HepG2 (cell line): ENCODE data around the gene HCFC1R1. TPM values are rescaled to one million over a fixed set of nuclear protein-coding genes. Genes with fewer than 3 reads are reported as not detected.

Source experiments
- CBX1 ChIP-seq: IDR thresholded peaks from one replicate; pipeline ENCODE4 v1.6.1; 2016; ENCODE audit warnings: antibody characterized with exemption, low read depth
- CCAR2 ChIP-seq: fragments of 200-400 bp; formaldehyde crosslinking; optimal IDR thresholded peaks from 2 replicates; pipeline ENCODE3; 2018; ENCODE audit warnings: low read depth, mild to moderate bottlenecking, low read length, moderate library complexity
- DDIT3 ChIP-seq: sonication (generic); formaldehyde crosslinking; IDR thresholded peaks from 2 replicates; pipeline ENCODE4 v1.4.0; 2020; ENCODE audit warnings: mild to moderate bottlenecking, missing genetic modification reagents
- FOXP1 ChIP-seq, 2 experiments: fragments of 450-650 bp in 1 of 2; IDR thresholded peaks; 2 replicates each; pipeline ENCODE4 v1.6.1; 2017 to 2018; ENCODE audit warnings: antibody characterized with exemption in 1 of 2
- GATAD2A ChIP-seq: IDR thresholded peaks from 2 replicates; pipeline ENCODE4 v1.6.1; 2016
- HCFC1 ChIP-seq: fragments of 150-350 bp; IDR thresholded peaks from 2 replicates; pipeline ENCODE4 v1.6.1; 2014; ENCODE audit warnings: low read depth, low read length
- ISX ChIP-seq: sonication (generic); formaldehyde crosslinking; conservative IDR thresholded peaks from 2 replicates; pipeline ENCODE4 v1.5.0; 2020; ENCODE audit warnings: missing genetic modification reagents
- KLF16 ChIP-seq, 2 experiments: sonication (generic) in 1 of 2; formaldehyde crosslinking in 1 of 2; IDR thresholded peaks; 2 replicates each; pipeline versions ENCODE4 v1.6.1 to v1.8.0; 2016 to 2023; ENCODE audit warnings: missing genetic modification reagents in 2 of 2, missing compliant biosample characterization in 1 of 2
- MIER3 ChIP-seq: IDR thresholded peaks from 2 replicates; pipeline ENCODE4 v1.6.1; 2016; ENCODE audit warnings: missing compliant biosample characterization, borderline replicate concordance
- MTA3 ChIP-seq: sonication (generic); formaldehyde crosslinking; IDR thresholded peaks from 2 replicates; pipeline ENCODE4 v1.4.0; 2020; ENCODE audit warnings: missing genetic modification reagents
- NCOA5 ChIP-seq: sonication (generic); formaldehyde crosslinking; IDR thresholded peaks from 2 replicates; pipeline ENCODE4 v1.4.0; 2020; ENCODE audit warnings: missing genetic modification reagents
- NFIB ChIP-seq: sonication (generic); formaldehyde crosslinking; IDR thresholded peaks from 2 replicates; pipeline ENCODE4 v1.9.0; 2021; ENCODE audit warnings: missing genetic modification reagents, mild to moderate bottlenecking, borderline replicate concordance
- PCBP1 ChIP-seq: fragments of 200-400 bp; formaldehyde crosslinking; IDR thresholded peaks from 2 replicates; pipeline ENCODE4 v1.6.1; 2017; ENCODE audit warnings: mild to moderate bottlenecking, low read depth, low read length, borderline replicate concordance
- RXRA ChIP-seq: sonication (generic); formaldehyde crosslinking; IDR thresholded peaks from 2 replicates; pipeline ENCODE4 v1.5.1; 2020; ENCODE audit warnings: missing genetic modification reagents
- ZBTB20 ChIP-seq: sonication (generic); formaldehyde crosslinking; IDR thresholded peaks from 2 replicates; pipeline ENCODE4 v1.8.1; 2023; ENCODE audit warnings: missing genetic modification reagents, low read depth, mild to moderate bottlenecking, borderline replicate concordance
- ZNF207 ChIP-seq: fragments of 450-650 bp; IDR thresholded peaks from 2 replicates; pipeline ENCODE4 v1.6.1; 2016; ENCODE audit warnings: antibody characterized with exemption, borderline replicate concordance
- ZNF513 ChIP-seq: sonication (generic); formaldehyde crosslinking; conservative IDR thresholded peaks from 2 replicates; pipeline ENCODE4 v1.5.0; 2020; ENCODE audit warnings: missing genetic modification reagents
- ZNF781 ChIP-seq: sonication (generic); formaldehyde crosslinking; IDR thresholded peaks from 2 replicates; pipeline ENCODE4 v1.5.1; 2020; ENCODE audit warnings: borderline replicate concordance, mild to moderate bottlenecking, missing genetic modification reagents; ENCODE audit errors: not compliant biosample characterization
- ZNF790 ChIP-seq: sonication (generic); formaldehyde crosslinking; IDR thresholded peaks from 2 replicates; pipeline ENCODE4 v1.8.0; 2022; ENCODE audit warnings: missing genetic modification reagents, mild to moderate bottlenecking, borderline replicate concordance
- ZSCAN22 ChIP-seq: sonication (generic); formaldehyde crosslinking; IDR thresholded peaks from 2 replicates; pipeline ENCODE4 v1.4.0; 2020; ENCODE audit warnings: mild to moderate bottlenecking, missing genetic modification reagents
- polyA plus RNA-seq, 8 experiments: library from polyadenylated mRNA; depleted of rRNA in 3 of 8; stranded (reverse) in 7 of 8; unstranded in 1 of 8; fragments of >200 nt; fragmentation: Illumina TruSeq in 4 of 8; extraction: Trizol in 4 of 8; gene quantifications; 2 replicates each; pipeline versions ENCODE4 v1.2.1 to v1.2.3, GENCODE V29; 2011 to 2016; ENCODE audit warnings: low read depth in 4 of 8, missing spikeins in 1 of 8, mixed read lengths in 1 of 8; ENCODE audit not compliant: insufficient read depth in 1 of 8
- total RNA-seq, 5 experiments: library from RNA; depleted of rRNA; stranded (reverse); fragments of >200 nt; fragmentation: Illumina TruSeq; extraction: Trizol; gene quantifications; 2 replicates each; pipeline ENCODE4 v1.2.3, GENCODE V29; 2016; ENCODE audit warnings: low read depth in 1 of 5
- TF ChIP-seq, protein P1 (sequence below): sonication (generic); formaldehyde crosslinking; IDR thresholded peaks from one replicate; pipeline ENCODE4 v1.5.1; 2020; ENCODE audit warnings: mild to moderate bottlenecking, missing genetic modification reagents; ENCODE audit errors: not compliant biosample characterization

Gene HCFC1R1
- total and polyA plus RNA-seq, 2 of the 13 experiments (the other 11 are each of a cell fraction or from before 2014, with no cell fraction given): 13.8 to 16.1 TPM

- TF ChIP-seq ZNF207: no peak
- TF ChIP-seq FOXP1 (IDR thresholded peaks at IDR 0.05): no peak
- no peak for TF ChIP-seq FOXP1 (CRISPR knock-in tag; IDR thresholded peaks at IDR 0.05)
- TF ChIP-seq RXRA: no peak
- peak; percentile 26; the same call in 1 of the 2 replicates for TF ChIP-seq MIER3 (CRISPR knock-in tag)
- no peak for TF ChIP-seq ZNF781
- TF ChIP-seq, protein P1, sequence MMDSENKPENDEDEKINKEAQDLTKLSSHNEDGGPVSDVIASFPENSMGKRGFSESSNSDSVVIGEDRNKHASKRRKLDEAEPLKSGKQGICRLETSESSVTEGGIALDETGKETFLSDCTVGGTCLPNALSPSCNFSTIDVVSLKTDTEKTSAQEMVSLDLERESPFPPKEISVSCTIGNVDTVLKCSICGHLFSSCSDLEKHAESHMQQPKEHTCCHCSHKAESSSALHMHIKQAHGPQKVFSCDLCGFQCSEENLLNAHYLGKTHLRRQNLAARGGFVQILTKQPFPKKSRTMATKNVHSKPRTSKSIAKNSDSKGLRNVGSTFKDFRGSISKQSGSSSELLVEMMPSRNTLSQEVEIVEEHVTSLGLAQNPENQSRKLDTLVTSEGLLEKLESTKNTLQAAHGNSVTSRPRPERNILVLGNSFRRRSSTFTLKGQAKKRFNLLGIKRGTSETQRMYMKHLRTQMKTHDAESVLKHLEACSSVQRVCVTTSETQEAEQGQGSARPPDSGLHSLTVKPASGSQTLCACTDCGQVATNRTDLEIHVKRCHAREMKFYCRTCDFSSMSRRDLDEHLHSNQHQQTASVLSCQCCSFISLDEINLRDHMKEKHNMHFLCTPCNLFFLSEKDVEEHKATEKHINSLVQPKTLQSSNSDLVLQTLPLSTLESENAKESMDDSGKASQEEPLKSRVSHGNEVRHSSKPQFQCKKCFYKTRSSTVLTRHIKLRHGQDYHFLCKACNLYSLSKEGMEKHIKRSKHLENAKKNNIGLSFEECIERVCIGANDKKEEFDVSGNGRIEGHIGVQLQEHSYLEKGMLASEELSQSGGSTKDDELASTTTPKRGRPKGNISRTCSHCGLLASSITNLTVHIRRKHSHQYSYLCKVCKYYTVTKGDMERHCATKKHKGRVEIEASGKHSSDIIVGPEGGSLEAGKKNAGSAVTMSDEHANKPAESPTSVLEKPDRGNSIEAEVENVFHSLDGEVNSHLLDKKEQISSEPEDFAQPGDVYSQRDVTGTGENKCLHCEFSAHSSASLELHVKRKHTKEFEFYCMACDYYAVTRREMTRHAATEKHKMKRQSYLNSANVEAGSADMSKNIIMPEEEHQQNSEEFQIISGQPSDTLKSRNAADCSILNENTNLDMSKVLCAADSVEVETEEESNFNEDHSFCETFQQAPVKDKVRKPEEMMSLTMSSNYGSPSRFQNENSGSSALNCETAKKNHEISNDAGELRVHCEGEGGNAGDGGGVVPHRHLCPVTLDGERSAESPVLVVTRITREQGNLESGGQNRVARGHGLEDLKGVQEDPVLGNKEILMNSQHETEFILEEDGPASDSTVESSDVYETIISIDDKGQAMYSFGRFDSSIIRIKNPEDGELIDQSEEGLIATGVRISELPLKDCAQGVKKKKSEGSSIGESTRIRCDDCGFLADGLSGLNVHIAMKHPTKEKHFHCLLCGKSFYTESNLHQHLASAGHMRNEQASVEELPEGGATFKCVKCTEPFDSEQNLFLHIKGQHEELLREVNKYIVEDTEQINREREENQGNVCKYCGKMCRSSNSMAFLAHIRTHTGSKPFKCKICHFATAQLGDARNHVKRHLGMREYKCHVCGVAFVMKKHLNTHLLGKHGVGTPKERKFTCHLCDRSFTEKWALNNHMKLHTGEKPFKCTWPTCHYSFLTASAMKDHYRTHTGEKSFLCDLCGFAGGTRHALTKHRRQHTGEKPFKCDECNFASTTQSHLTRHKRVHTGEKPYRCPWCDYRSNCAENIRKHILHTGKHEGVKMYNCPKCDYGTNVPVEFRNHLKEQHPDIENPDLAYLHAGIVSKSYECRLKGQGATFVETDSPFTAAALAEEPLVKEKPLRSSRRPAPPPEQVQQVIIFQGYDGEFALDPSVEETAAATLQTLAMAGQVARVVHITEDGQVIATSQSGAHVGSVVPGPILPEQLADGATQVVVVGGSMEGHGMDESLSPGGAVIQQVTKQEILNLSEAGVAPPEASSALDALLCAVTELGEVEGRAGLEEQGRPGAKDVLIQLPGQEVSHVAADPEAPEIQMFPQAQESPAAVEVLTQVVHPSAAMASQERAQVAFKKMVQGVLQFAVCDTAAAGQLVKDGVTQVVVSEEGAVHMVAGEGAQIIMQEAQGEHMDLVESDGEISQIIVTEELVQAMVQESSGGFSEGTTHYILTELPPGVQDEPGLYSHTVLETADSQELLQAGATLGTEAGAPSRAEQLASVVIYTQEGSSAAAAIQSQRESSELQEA: no peak
- TF ChIP-seq ZNF790 (CRISPR knock-in tag): no peak
- no peak for TF ChIP-seq DDIT3 (CRISPR knock-in tag)
- no peak for TF ChIP-seq NCOA5 (CRISPR knock-in tag)
- no peak for TF ChIP-seq HCFC1
- no peak for TF ChIP-seq ZSCAN22 (CRISPR knock-in tag)
- TF ChIP-seq GATAD2A (CRISPR knock-in tag): no peak
- no peak for TF ChIP-seq CBX1
- TF ChIP-seq PCBP1: no peak
- TF ChIP-seq KLF16 (CRISPR knock-in tag; IDR thresholded peaks at IDR 0.05): no peak
- TF ChIP-seq ZBTB20 (CRISPR knock-in tag): no peak
- TF ChIP-seq NFIB (CRISPR knock-in tag): no peak
- no peak for TF ChIP-seq CCAR2
- TF ChIP-seq MTA3 (CRISPR knock-in tag): no peak
- TF ChIP-seq ZNF513 (CRISPR knock-in tag): no peak
- no peak for TF ChIP-seq ISX (CRISPR knock-in tag)
These were observed 4.4 kb upstream of the HCFC1R1 start (continued) for GRCh38 chr16:3027983-3028715.
